ENCODE measurements around the gene LMBR1.

The LMBR1 gene

DNA sequence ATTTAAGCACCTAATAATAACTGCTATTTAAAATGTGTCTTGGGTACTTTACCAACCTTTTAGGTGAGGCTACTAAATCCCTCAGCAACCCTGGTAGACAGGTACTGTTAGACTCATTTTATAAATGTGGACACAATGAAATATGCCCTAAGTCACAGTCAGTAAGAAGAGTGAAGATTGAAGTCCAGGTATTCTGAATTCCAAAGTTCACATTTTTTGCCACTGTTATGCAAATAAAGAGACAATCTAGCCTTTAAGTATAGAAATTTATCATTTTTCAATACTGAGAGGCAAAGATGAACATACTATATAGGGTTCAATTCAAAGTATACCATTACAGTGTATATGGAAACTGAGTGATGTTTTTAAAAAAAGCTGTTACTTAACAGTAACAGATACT, 102.7 kb downstream of the LMBR1 start:
- TF ChIP-seq, protein P1, sequence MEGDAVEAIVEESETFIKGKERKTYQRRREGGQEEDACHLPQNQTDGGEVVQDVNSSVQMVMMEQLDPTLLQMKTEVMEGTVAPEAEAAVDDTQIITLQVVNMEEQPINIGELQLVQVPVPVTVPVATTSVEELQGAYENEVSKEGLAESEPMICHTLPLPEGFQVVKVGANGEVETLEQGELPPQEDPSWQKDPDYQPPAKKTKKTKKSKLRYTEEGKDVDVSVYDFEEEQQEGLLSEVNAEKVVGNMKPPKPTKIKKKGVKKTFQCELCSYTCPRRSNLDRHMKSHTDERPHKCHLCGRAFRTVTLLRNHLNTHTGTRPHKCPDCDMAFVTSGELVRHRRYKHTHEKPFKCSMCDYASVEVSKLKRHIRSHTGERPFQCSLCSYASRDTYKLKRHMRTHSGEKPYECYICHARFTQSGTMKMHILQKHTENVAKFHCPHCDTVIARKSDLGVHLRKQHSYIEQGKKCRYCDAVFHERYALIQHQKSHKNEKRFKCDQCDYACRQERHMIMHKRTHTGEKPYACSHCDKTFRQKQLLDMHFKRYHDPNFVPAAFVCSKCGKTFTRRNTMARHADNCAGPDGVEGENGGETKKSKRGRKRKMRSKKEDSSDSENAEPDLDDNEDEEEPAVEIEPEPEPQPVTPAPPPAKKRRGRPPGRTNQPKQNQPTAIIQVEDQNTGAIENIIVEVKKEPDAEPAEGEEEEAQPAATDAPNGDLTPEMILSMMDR (IDR thresholded peaks at IDR 0.05; ENCODE audit: low read depth, low read length, poor library complexity, severe bottlenecking): no peak
- TF ChIP-seq EZH2phosphoT487 (IDR thresholded peaks at IDR 0.05; ENCODE audit: borderline replicate concordance, low read length): no peak
- peaks cover 4% of the 10 kb centered on the region; the same call in 1 of the 2 replicates for H4K20me1 ChIP-seq (ENCODE audit: control insufficient read depth, insufficient read depth, low read depth, low read length)
- no peaks in the 10 kb centered on the region for H3K9me3 ChIP-seq (ENCODE audit: control insufficient read depth, insufficient read depth, low read length)
- H3K4me1 ChIP-seq (ENCODE audit: control insufficient read depth, low read length): no peaks in the 10 kb centered on the region
- no peak overlapping the region for H3K27ac ChIP-seq (ENCODE audit: low read depth, low read length)
- H3K79me2 ChIP-seq (ENCODE audit: control insufficient read depth, low read length): no peaks in the 10 kb centered on the region
- peaks cover 8% of the 10 kb centered on the region; the same call in 1 of the 2 replicates for H3K36me3 ChIP-seq (ENCODE audit: control insufficient read depth, low read length)
- H3K4me2 ChIP-seq (ENCODE audit: low read length): no peak overlapping the region
- H3K27me3 ChIP-seq (ENCODE audit: control insufficient read depth, low read length): no peaks in the 10 kb centered on the region
- H3K4me3 ChIP-seq (ENCODE audit: low read length): no peak overlapping the region
- H3F3A ChIP-seq (ENCODE audit: control insufficient read depth, insufficient read depth): no peaks in the 10 kb centered on the region
- no peaks in the 10 kb centered on the region for H3K9me2 ChIP-seq (replicated peaks; ENCODE audit: control insufficient read depth, low read length)

DNA sequence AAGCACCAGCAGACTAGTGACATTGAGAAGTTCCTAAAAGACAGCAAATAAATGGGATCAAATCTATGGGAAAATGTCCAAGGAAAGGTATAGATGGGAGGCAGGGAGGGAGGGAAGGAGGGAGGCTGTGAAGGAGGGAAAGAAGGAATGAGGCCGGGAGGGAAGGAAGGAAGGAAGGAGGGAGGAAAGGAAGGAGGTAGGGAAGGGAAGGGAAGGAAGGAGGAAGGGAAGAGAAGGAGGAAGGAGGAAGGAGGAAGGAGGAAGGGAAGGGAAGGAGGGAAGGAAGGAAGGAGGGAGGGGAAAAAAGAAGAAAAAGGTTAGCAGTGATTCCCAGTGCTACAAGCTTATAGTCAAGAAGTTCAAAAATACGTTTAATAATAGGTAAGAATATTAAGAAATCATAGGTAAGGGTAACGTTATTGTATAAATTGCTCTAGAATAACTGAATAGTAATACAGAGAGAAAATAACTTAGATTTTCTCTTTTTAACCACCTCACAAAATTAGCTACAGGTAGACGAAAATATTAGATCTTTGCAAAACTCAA, 106.9 kb downstream of the LMBR1 start:
- Histone ChIP-seq H3K27ac (ENCODE audit: low read depth, low read length) (no peak overlapping the region), H3K9me3 (ENCODE audit: control insufficient read depth, insufficient read depth, low read length) (no peaks in the 10 kb centered on the region), H3K36me3 (ENCODE audit: control insufficient read depth, low read length) (peaks cover 22% of the 10 kb centered on the region), H3F3A (ENCODE audit: control insufficient read depth, insufficient read depth) (0 out of 2 replicates have a peak, but pooled peaks cover 2% of the 10 kb centered on the region), H3K4me1 (ENCODE audit: control insufficient read depth, low read length) (peaks cover 11% of the 10 kb centered on the region), H4K20me1 (ENCODE audit: control insufficient read depth, insufficient read depth, low read depth, low read length) (peaks cover 4% of the 10 kb centered on the region; the same call in 1 of the 2 replicates), H3K4me2 (ENCODE audit: low read length) (no peak overlapping the region), H3K4me3 (ENCODE audit: low read length) (no peak overlapping the region), H3K79me2 (ENCODE audit: control insufficient read depth, low read length) (no peaks in the 10 kb centered on the region), H3K9me2 (replicated peaks; ENCODE audit: control insufficient read depth, low read length) (no peaks in the 10 kb centered on the region), H3K27me3 (ENCODE audit: control insufficient read depth, low read length) (no peaks in the 10 kb centered on the region)
- TF ChIP-seq, protein P1 (IDR thresholded peaks at IDR 0.05; ENCODE audit: low read depth, low read length, poor library complexity, severe bottlenecking): no peak
- TF ChIP-seq EZH2phosphoT487 (IDR thresholded peaks at IDR 0.05; ENCODE audit: borderline replicate concordance, low read length): no peak

DNA sequence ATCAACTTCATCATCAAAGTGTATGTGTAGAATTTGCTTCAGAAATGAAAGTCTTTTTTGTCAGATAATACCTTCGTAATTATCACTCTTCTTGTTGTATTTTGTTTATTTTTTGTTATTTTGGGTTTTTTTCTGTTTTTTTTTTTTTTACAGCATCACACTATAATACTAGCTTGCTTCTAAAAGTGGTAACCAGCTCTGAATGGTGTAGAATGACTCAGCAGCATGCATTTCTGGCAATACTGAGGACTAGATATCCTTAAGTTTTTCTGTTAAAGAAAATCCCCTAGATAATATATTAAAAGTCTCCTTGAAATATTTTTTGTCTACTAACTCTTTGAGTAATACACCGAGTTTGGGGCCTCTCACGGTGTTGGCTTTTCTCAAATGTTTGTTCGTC, 109.1 kb downstream of the LMBR1 start:
- no peaks in the 10 kb centered on the region for H4K20me1 ChIP-seq (ENCODE audit: control insufficient read depth, insufficient read depth, low read depth, low read length)
- H3K4me3 ChIP-seq (ENCODE audit: low read length): no peak overlapping the region
- TF ChIP-seq EZH2phosphoT487 (IDR thresholded peaks at IDR 0.05; ENCODE audit: borderline replicate concordance, low read length): no peak
- TF ChIP-seq, protein P1 (IDR thresholded peaks at IDR 0.05; ENCODE audit: low read depth, low read length, poor library complexity, severe bottlenecking): no peak
- peaks cover 22% of the 10 kb centered on the region for H3K4me1 ChIP-seq (ENCODE audit: control insufficient read depth, low read length)
- no peaks in the 10 kb centered on the region for H3K9me2 ChIP-seq (replicated peaks; ENCODE audit: control insufficient read depth, low read length)
- no peaks in the 10 kb centered on the region for H3K79me2 ChIP-seq (ENCODE audit: control insufficient read depth, low read length)
- no peaks in the 10 kb centered on the region for H3K27me3 ChIP-seq (ENCODE audit: control insufficient read depth, low read length)
- no peak overlapping the region for H3K27ac ChIP-seq (ENCODE audit: low read depth, low read length)
- H3K9me3 ChIP-seq (ENCODE audit: control insufficient read depth, insufficient read depth, low read length): no peaks in the 10 kb centered on the region
- H3K4me2 ChIP-seq (ENCODE audit: low read length): no peak overlapping the region
- peaks cover 27% of the 10 kb centered on the region for H3K36me3 ChIP-seq (ENCODE audit: control insufficient read depth, low read length)
- H3F3A ChIP-seq (ENCODE audit: control insufficient read depth, insufficient read depth): peaks cover 12% of the 10 kb centered on the region; the same call in 1 of the 2 replicates

All from DOHH2 (cell line).